Measurements from ENCODE around the gene USP5.

The USP5 gene

DNA sequence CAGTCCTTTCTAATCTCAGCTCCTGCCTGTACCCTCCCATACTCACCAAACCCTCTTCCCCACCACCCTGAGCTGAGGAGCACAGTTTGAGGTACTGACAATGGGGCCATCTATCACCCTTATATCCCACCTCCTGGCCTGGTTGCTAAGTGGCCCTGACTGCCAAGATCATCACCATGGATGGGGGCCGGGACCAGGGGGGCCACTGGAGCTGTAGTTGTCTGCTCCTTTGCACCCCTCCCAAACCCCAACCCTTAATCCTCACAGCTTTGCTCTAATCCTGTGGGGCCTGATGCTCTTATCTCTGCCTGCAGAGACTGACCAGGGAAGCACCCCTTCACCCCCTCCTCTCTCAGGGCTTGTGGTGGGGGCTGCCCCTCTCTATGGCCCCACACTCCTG lies 11.6 kb upstream of the USP5 start:
- no peak for DNase-seq (ENCODE audit: low read depth in 2 of 2)

DNA sequence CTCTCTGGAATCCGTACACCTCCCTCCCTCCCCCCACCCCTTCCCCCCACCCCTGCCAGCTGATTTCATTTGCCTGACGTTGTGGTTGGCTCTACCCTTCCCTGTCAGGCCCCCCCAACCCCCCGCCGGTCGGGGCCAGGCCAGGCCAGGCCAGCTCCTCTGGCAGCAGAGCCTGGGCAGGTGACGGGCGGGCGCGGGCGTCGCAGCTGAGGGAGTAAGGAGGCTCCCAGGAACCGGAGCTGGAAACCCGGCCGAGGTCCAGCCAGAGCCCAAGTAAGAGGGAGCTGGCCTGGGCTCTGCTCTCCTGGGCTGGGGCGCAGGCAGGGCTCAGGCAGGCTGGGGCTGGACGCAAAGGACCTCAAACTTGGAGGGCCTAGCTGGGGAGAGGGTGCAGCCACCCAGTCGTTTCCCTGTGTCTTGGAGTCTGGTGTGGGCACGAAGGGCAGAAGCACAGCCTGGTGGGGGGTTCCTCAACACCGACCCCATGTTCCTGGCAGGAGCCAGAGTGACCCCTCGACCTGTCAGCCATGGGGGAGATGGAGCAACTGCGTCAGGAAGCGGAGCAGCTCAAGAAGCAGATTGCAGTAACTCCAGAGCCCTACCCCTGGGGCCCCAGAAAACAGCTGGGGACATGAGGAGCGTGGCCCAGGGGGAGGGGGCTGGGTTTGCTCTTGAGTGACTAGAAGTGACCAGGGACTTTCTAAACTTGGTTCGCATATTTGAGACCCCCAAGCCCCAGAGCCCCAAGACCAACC lies 11.0 kb upstream of the USP5 start, which contains the start of gene GNB3:
TSS of gene GNB3 (plus strand) at position 165 of the 755 bp plus-strand sequence. CDS start at position 528, 363 bp downstream.
- DNase-seq (ENCODE audit: low read depth in 2 of 2), result no peak

DNA sequence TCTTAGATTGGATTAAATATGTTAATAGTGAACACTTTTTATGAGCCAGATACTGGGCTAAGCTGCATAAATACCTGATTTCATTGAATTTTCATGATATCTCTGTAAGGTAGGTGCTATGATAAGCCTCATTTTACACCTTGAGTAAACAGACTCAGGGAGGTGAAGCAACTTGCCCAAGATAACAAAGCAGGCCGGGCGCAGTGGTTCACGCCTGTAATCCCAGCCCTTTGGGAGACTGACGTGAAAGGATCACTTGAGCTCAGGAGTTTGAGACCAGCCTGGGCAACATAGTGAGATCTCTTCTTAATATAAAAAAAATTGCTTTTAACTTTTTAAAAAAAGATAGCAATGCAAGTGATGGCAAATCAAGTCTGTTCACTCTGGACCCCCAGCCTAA lies 9.9 kb upstream of the USP5 start:
- no peak for DNase-seq (ENCODE audit: low read depth in 2 of 2)

DNA sequence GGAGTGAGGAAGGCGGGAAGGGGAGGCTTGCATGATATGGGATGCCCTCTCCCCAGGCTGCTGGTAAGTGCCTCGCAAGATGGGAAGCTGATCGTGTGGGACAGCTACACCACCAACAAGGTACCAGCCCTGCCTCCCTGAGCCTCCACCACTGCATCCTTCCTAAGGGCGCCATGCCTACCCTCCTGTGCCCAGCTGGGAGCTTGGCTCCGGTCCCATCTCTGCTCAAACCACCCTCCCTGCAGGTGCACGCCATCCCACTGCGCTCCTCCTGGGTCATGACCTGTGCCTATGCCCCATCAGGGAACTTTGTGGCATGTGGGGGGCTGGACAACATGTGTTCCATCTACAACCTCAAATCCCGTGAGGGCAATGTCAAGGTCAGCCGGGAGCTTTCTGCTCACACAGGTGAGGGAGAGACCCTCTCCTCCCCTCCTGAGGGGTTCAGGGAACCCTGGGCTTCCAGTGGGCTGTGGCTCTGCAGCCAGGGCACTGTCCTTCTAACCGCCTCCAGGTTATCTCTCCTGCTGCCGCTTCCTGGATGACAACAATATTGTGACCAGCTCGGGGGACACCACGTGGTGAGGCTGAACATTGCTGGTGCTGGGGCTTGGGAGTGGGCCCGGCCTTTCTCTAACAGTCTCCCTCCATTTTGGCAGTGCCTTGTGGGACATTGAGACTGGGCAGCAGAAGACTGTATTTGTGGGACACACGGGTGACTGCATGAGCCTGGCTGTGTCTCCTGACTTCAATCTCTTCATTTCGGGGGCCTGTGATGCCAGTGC lies 8.6 kb upstream of the USP5 start:
- no peak for DNase-seq (ENCODE audit: low read depth in 2 of 2)

DNA sequence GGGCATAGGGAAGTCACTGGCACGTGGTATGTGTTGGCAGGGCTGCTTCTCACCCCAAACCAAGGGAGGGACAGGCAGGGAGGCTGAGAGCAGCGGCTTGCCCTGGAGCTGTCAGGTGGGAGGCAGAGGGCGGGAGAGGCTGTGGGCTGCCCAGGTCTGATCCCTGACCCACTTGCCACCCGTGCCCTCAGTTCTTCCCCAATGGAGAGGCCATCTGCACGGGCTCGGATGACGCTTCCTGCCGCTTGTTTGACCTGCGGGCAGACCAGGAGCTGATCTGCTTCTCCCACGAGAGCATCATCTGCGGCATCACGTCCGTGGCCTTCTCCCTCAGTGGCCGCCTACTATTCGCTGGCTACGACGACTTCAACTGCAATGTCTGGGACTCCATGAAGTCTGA lies 6.6 kb upstream of the USP5 start:
- no peak for DNase-seq (ENCODE audit: low read depth in 2 of 2)

DNA sequence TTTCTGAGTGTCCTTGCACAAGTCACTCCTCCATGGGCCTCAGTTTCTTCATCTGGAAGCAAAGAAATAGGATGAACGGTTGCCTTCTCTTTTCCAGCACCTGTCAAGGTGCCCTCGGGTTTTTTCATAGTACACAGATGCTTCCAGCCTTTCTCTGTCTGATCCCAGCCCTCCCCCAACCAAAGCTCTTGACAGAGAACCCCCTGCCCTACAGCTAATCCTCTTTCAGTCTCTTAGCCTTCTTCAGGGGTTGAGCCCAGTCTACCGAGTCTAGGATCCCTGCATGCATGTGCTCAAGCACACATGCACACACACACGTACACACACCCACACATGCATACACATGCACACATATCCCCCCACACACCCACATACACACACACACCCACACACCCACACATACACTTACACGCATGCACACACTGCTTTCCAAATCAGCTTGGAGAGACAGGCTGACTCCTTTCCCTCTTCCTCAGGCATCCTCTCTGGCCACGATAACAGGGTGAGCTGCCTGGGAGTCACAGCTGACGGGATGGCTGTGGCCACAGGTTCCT lies 5.6 kb upstream of the USP5 start:
- no peak for DNase-seq (ENCODE audit: low read depth in 2 of 2)

DNA sequence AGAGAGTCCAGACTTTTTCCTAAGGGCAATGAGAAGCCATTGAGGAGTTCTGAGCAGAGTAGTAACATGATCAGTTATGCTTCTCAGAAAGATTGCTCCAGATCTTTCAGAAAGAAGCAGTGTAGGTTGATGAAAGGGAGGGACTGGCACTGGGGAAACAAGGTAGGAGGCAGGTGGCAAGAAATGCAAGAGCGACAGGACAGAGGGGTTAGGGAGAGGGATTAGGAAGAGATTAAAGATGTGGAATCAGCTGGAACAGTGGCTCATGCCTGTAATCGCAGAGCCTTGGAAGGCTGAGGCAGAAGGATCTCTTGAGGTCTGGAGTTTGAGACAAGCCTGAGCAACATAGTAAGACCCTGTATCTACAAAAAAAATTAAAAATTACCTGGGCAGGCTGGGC lies 4.3 kb upstream of the USP5 start:
- no peak for DNase-seq (ENCODE audit: low read depth in 2 of 2)

DNA sequence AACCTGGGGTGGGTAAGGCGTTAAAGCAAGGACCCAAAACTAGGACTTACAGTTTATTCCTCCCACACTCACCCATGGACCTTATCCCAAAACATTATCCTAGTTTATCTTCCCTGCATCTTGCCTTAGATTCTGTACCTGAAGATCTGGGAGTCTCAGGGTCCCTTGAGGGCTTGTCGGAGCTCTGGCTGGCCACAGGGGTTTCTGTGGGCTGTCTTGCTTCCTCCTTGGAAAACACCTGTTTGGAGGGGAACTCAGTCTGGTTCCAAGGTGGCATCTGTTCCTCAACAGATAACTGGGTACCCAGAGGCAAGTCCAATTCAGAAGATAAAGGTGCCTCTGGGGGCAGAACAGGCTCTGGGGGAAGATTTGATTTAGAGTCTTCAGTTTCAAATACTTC lies 2.5 kb upstream of the USP5 start:
- no peak for DNase-seq (ENCODE audit: low read depth in 2 of 2)

DNA sequence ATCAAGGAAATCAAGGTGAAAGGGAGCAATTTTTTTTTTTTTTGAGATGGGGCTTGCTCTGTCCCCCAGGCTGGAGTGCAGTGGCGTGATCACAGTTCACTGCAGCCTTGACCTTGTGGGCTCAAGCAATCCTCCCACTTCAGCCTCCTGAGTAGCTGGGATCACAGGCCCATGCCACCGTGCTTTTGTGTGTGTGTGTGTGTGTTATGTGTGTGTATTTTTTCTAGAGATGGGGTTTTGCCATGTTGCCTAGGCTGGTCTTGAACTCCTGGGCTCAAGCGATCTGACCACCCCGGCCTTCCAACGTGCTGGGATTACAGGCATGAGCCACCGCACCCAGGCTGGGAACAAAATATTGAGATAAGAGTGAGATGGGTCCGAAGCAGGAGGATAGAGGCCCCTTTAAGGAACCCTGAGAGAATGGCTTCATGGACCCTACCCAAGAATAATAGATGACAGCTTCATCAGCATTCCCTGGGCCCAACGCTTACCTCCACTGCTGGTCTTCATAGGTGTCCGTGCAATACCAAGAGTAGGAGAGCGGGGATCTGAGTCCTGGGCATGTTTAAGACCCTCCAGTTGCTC lies 1.9 kb upstream of the USP5 start:
- no peak for DNase-seq (ENCODE audit: low read depth in 2 of 2)

DNA sequence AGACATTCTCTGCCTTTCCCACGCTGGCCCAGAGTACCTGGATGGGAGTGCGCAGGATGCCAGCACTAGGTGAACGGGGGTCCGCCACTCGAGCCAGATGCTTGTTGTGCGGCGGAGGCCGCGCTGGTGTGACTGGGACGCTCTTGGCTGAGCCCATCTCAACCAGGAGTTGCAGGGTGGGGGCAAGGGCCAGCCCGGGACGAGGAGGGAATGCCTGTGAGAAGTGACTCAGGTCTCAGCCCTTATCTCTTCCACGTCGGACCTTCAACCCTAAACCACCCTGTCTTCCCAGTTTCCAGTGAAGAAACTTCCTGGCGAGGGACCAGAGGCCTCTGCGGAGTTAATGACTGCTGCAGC lies 1.2 kb upstream of the USP5 start:
- DNase-seq (ENCODE audit: low read depth in 2 of 2), result no peak

DNA sequence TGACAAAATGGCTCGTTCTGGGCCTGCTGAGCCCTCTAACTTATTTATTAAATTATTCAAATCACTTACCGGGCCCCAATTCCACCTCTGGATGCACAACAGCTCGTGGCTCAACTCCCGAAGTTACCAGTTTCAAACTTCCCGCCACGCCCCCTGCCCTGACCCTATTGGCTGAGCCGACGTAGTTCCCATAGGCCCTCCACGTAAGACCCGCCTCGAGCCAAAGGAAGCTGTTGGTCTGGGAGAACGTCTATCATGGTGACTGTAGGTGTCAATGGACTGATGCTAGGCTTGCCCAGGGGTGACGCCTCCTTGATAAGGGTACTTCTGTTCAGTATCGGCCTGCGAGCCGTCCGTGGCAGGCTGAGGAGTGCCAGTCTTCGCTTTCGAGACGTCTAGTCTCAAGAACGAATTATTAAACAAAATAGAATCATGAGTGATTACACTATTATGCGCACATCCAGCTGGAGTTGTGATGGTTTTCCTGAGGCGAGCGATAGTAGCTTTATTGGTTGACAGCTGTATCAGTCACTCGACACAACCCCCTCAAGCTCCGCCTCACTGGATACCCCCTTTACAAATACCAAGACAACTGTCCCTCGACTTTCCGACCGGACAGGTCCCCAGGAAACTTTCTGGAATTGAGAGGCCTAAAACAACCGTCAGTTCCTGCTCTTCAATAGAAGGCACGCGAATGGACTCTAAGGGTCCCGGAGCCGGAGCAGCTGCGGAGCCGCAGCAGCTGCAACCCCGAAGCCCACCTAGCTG lies 613 bp upstream of the USP5 start, which contains the start of gene CDCA3:
TSS of gene CDCA3 (minus strand) at position 134 of the 768 bp plus-strand sequence. CDS start 334 bp downstream, outside the sequence.
- peak; percentile 83 to 89 for DNase-seq (ENCODE audit: low read depth in 2 of 2)

DNA sequence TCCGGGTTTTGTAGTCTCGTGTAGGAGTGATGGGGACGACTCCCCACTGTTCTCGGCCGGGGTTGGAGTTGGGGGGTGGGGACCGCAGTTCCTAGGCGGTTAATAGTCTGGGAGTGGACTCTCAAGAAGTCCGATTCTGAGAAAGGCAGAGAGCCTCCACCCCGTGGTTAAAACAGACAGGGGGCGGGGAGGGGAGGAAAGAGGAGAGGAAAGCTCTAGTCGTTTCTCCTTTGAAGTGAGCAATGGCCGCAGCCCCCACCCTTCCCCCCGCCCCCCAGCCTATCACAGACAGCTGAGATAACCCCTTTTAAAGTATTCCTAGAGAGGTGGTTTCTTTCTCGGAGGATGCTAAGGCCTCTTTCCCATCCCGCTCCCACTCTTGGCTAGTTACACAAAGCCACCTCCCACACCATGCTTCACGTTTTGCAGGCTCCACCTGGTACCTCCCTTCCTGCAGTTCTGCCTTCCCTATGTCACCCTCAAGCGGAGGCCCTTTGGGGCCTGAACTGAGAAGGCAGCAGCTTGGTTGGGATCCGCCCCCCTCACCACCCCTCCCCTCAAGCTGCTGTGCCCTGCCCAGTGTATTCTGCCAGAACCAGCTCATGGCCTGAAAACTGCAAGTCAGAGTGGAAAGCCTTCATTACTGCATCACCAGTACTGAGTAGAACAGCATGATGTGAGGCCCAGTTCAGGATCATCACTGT lies 853 bp downstream of the USP5 start:
- DNase-seq (ENCODE audit: low read depth in 2 of 2), result peak; percentile 29 to 64

DNA sequence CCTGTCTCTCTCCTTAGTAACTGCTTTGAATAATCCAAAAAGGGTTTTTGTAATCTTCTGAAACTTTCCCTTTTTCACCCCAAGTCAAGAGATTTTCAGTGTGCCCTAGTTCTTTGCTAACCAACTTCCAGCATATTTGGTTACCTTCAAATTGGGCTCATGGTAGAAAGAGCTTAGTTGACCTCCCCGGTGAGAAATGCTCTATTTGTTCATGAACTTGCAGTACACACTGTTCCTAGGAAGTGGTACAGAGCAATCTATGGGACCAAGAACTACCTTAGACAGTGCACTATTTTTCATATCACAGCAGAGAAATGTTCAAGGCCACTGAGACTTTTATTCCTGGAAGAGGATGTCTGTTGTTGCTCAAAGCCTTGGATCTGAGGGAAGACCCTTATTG lies 1.7 kb downstream of the USP5 start:
- no peak for DNase-seq (ENCODE audit: low read depth in 2 of 2)

DNA sequence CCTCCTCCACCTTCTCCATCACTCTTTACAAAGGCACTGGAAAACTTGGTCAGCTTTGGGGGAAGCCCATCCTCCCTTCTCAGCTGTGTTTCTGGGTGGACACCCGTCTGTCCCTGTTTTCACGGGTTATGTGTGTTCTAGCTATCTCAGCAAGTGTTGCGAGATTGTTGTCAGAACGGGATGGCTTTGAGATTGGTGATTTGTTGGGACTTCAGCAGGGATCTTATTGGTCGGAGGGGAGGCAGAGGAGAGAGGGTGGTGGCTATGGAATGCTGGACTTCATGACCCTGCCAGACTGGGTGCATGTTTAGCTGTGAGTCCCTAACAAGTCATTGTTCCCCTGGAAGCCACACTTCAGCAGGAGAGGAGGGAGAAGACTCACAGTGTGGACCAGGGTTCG lies 2.1 kb downstream of the USP5 start:
- DNase-seq (ENCODE audit: low read depth in 2 of 2), result no peak

DNA sequence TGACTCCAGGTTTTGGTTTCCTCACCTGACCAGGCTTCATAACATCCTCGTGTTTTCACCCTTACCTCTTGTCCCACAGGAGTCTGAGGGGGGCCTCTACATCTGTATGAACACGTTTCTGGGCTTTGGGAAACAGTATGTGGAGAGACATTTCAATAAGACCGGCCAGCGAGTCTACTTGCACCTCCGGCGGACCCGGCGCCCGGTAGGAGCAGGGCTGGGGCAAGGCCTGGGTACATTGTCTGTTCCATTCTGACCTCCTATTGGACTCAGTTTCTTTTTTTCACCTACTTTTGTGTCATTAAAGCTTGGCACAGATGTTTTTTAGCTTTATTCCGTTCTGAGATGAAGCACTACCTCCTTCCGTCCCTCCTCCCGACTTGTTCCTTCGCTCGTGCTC lies 3.4 kb downstream of the USP5 start:
- DNase-seq (ENCODE audit: low read depth in 2 of 2), result no peak

DNA sequence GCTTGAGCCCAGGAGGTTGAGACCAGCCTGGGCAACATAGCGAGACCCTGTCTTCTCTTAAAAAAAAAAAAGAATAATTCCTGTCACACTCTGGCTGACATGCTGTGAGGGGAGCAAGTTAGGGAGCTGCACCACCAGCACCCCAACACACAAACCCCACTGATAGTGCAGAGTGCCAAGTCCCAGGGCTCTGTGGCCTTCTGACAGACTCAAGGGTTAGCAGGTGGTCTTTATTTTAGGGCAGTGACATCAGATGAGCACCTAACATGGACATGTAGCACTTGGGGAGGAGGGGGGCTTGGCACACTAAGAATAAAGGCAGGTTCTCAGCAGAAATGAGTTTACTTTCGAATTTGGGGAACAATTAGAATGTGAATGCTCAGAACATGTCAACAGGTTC lies 6.8 kb downstream of the USP5 start:
- no peak for DNase-seq (ENCODE audit: low read depth in 2 of 2)

DNA sequence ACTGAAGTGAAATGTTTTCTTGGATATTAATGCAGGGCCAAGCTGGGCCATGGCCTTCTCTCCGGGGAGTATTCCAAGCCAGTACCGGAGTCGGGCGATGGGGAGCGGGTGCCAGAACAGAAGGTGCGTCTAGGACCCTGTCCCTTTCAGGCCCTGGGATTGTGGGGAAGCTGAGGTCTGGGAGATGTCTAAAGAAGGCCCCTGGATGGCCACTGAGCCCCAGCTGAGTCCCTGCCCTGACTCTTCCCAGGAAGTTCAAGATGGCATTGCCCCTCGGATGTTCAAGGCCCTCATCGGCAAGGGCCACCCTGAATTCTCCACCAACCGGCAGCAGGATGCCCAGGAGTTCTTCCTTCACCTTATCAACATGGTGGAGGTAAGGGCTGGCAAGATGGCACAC lies 8.2 kb downstream of the USP5 start:
- DNase-seq (ENCODE audit: low read depth in 2 of 2), result no peak

DNA sequence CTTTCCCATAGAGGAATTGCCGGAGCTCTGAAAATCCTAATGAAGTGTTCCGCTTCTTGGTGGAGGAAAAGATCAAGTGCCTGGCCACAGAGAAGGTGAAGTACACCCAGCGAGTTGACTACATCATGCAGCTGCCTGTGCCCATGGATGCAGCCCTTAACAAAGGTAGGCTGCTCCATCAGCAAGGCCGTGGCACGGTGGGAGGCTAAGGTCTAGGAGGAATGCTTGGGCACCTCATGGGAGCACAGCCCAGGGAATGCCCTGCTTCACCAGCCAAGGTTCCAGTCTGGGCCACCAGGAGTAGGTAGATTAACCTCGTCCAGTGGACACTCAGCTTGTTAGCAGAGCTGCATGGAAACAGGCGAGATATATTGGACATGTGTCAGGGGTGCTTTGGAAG lies 9.0 kb downstream of the USP5 start:
- DNase-seq (ENCODE audit: low read depth in 2 of 2), result no peak

DNA sequence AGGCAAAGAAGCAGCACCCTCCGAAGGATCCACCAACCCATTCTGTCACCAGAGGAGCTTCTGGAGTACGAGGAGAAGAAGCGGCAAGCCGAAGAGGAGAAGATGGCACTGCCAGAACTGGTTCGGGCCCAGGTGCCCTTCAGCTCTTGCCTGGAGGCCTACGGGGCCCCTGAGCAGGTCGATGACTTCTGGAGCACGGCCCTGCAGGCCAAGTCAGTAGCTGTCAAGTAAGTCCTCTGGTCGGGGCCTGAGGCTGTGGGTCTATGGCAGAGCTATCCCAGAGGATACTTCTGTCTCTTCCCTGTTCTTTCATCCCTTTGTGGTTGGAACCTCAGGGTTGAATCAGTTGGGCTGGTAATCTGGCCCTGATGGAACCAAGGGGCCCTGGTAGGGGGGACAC lies 9.4 kb downstream of the USP5 start:
- DNase-seq (ENCODE audit: low read depth in 2 of 2), result no peak

DNA sequence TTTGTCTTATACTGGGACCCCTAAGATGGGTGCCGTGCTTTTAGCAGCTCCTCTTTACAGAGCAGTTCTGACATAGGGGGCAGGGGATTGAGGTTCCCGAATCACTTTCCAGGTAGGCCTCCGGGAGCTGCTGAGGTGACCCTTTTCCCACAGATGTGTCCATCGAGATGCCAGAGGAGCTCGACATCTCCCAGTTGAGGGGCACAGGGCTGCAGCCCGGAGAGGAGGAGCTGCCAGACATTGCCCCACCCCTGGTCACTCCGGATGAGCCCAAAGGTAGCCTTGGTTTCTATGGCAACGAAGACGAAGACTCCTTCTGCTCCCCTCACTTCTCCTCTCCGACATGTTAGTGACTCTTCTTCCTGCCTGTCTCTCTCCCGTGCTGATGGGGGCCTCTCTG lies 11.1 kb downstream of the USP5 start:
- DNase-seq (ENCODE audit: low read depth in 2 of 2), result no peak

Measured in stimulated activated CD4-positive, alpha-beta T cell treated with anti-CD3 and anti-CD28 coated beads, Interleukin-1b, Interleukin-23, amount 100 ng/mL, for 4 hours (primary cell).